Astrocyte of the spinal cord (primary cell): ENCODE data around the gene BRPF1.

Source experiments
- DNase-seq: peaks from one replicate; pipeline ENCODE4 v3.0.0; 2011; ENCODE audit warnings: low read depth, low spot score
- H3K4me3 ChIP-seq: 2 replicates; pipeline ENCODE4 v1.5.1; 2011; ENCODE audit warnings: low read depth, mild to moderate bottlenecking, low read length, moderate library complexity
- in situ Hi-C: cut with HindIII; loops from 2 replicates; pipeline ENCODE4 v1.10.0; 2017; ENCODE audit warnings: low sequenced_read_pairs
- TF ChIP-seq, protein P1 (sequence below): IDR thresholded peaks from 2 replicates; pipeline ENCODE4 v1.5.1; 2012; ENCODE audit warnings: low read depth, mild to moderate bottlenecking, low read length, inconsistent platforms

BRPF1 gene

DNA sequence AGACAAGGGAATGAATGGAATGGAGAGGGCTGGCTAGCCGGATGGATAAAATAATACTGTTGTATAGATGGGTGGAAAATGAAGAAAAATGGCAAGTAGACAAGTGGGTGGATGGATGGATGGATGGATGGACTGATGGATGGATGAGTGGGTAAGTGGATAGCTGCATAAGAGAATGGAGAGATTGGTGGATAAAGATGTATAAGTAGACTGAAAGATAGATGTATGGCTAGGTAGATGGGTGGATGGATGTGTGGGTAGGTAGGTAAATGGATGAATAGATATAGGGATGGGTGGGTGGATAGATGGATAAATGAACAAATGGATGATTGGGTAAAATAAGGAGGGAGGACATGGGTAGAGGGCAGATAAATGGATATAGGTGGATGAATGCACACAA, 14.0 kb upstream of the BRPF1 start:
- in situ Hi-C loops: no loop called here
- TF ChIP-seq, protein P1, sequence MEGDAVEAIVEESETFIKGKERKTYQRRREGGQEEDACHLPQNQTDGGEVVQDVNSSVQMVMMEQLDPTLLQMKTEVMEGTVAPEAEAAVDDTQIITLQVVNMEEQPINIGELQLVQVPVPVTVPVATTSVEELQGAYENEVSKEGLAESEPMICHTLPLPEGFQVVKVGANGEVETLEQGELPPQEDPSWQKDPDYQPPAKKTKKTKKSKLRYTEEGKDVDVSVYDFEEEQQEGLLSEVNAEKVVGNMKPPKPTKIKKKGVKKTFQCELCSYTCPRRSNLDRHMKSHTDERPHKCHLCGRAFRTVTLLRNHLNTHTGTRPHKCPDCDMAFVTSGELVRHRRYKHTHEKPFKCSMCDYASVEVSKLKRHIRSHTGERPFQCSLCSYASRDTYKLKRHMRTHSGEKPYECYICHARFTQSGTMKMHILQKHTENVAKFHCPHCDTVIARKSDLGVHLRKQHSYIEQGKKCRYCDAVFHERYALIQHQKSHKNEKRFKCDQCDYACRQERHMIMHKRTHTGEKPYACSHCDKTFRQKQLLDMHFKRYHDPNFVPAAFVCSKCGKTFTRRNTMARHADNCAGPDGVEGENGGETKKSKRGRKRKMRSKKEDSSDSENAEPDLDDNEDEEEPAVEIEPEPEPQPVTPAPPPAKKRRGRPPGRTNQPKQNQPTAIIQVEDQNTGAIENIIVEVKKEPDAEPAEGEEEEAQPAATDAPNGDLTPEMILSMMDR: no peak
- no peak overlapping the region for H3K4me3 ChIP-seq
- DNase-seq: no peak

DNA sequence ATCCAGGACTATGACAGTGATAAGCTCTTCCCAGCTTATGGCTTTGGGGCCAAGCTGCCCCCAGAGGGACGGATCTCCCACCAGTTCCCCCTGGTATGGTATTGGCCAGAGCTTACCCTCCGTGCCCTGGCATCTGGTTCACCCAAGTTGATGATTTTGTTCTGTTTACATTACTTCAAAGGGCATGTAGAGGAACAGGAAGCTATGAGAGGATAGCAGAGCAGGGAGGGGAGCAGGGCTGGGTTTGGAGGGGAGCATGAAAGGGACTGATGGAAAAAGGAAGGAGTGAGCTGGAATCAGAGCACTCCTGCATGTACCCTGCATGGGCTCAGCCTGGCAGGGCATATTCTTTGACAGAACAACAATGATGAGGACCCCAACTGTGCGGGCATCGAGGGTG, 13.4 kb upstream of the BRPF1 start:
- no peak for DNase-seq
- TF ChIP-seq, protein P1: no peak
- in situ Hi-C loops: no loop called here
- no peak overlapping the region for H3K4me3 ChIP-seq

DNA sequence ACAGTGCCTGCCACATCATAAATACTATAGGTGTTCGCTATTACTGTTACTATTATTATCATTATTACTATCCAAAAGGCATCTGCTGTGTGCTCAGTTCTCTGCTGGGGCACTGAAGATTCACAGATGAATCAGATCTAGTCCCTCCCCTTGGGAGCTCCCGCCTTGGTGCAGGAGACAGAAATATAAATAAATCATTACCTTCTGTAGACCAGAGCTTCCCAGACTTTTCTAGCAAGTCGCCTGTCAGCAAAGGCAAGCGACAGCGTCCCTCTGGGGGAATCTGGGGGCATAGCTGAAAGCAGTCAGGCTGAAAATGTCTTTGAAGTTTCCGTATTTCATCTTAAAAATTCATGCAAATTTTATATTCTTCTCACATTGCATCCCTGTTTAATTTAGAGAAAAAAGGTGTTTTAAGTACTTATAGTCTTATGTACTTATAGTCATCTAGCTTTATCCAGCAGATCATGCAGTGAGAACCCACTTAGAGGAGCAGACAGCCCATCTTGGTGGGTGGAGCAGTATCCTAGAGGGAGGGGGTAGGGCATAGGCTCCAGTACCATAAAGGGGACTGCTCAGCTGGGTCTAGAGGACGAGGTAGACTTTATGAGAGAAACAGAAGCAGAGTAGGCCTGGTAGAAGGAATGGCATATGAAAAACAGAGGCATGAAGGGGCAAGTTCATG, 10.4 kb upstream of the BRPF1 start:
- in situ Hi-C loops: no loop called here
- no peak for DNase-seq
- no peak overlapping the region for H3K4me3 ChIP-seq
- TF ChIP-seq, protein P1: no peak

DNA sequence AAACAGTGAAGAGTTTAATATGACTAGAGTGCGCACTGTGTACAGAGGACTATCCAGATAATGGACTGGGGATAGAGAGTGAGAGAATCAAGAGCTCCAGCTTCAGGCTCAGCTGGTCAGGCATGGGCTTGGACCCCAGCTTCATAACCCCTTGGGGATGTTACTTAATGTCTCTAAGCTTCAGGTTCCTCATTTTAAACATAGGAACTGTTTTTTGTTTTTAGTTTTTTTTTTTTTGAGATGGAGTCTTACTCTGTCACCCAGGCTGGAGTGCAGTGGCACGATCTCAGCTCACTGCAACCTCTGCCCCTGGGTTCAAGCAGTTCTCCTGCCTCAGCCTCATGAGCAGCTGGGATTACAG, 9.9 kb upstream of the BRPF1 start:
- H3K4me3 ChIP-seq: no peak overlapping the region
- DNase-seq: no peak
- in situ Hi-C loops: no loop called here
- TF ChIP-seq, protein P1: no peak

DNA sequence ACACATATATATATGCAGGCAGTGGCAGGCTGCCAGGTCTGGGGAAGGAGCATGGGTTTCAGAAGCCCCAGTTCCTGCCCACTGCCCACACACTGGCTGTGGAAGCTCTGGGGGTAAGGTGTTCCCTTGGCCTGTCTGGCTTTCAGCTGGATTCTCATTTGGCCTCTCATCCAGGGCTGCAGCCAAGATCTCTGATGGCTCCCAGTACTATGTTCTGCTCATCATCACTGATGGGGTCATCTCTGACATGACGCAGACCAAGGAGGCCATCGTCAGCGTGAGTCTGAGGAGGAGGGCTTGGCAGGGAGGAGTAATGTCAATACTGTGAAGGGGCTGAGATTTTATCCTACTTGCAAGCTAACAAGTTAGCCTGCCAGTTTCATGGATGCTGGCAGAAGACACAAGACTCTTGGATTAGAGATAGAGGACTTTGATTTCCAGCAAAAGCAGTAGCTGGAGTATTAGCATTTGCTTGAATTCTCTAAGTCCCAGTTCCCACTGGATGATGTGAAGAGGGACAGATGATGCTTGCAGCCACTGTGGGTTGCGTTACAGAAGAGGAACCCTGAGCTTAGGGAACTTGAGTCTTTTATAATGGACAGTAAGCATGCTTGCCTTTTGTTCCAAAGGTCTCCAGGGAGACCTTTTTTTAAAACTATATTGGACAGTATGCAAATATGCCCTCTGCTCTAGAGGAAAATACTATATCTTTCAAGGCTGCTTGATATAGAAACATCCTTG, 5.6 kb upstream of the BRPF1 start:
- H3K4me3 ChIP-seq: no peak overlapping the region
- TF ChIP-seq, protein P1: no peak
- in situ Hi-C loops: no loop called here
- DNase-seq: no peak

DNA sequence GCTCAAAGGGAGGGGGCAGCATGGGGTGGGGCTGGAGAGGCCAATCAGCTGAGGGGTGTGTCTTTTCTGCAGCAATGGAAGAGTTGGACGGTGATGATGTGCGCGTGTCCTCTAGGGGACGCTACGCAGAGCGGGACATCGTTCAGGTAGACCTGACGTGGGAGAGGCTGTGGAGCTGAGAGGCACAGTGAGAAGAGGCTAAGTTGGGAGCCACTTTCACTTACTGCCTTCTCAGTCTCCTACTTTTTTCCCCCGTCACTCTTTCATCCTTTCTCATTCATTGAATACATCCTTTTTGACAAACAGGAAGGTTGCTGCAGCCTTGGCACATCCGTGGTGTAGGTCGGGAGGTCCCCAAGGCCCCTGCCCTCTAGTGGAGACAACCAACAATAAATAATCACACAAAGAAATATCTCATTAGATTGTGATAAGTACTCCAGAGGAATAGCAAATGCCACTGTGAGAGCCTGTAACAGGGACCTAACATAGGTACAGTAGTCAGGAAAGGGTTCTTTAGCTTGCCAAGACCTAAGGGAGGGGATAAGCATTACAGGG, 4.4 kb upstream of the BRPF1 start:
- in situ Hi-C loops: no loop called here
- TF ChIP-seq, protein P1: peak; percentile 18
- no peak for DNase-seq
- no peak overlapping the region for H3K4me3 ChIP-seq
